GM18520 (cell line): ENCODE data around the gene GOLGA5.
"Not testable (repeated sequence)": the region's sequence is repeated elsewhere in the genome, so short reads cannot be mapped to it uniquely, and the experiment has no call there.

ENCODE experiments used
- ATAC-seq: cut with Tn5 transposase; IDR thresholded peaks from one replicate; pipeline ENCODE4 v1.9.1; 2021; ENCODE audit not compliant: unreplicated experiment

The GOLGA5 gene

GRCh38 chr14:92819680-92820535 lies 25.8 kb downstream of the GOLGA5 start:
- ATAC-seq = not testable (repeated sequence)

- not testable (repeated sequence) for ATAC-seq
These were observed 26.4 kb downstream of the GOLGA5 start for GRCh38 chr14:92820536-92820840.

DNA sequence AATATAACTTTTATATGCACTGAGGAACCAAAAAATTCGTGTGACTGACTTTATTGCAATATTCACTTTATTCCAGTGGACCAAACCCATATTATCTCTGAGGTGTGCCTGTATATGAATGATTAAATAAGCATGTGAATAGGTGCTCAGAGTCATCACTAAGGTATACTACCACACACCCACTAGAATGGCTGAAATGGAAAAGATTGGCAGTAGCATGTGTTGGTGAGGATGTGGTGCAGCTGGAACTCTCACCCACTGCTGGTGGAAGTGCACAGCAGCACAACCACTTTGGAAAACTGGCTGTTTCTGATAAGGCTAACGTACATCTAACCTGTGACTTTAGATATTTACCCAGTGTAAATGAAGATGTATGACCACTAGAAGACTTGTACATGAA lies 36.8 kb downstream of the GOLGA5 start:
- no peak for ATAC-seq

DNA sequence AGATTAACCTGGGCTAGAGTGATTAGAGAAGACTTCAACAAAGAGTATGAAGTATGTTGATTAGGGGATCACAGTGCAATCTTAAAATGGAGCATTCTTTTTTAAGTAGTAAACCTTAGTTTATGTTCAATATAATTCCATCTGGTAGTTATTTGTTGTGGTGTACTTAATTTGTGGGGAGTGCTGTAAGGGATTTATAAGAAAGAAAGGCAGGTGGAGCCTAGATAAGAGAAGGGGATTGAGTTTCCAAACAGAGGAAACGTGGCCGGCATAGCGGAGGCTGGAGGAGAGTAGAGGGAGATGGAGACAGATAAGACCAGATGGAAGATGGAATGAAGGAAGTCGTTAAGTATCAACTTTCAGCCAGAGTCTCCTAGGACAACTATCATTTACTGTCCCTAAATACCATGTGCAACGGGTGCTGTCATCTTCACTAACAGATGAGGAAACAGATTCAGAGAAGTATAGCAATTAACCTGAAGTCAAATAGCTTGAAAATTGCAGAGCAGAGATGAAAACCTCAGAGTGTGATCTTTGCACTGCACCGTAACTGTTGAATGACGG lies 38.1 kb downstream of the GOLGA5 start:
- ATAC-seq = no peak

- no peak for ATAC-seq
These were observed 47.8 kb downstream of the GOLGA5 start for GRCh38 chr14:92841930-92842329.

GRCh38 chr14:92844204-92844603 lies 50.1 kb downstream of the GOLGA5 start:
- ATAC-seq = peak; percentile 45

GRCh38 chr14:92846162-92846897 lies 52.2 kb downstream of the GOLGA5 start:
- ATAC-seq = peak; percentile 85

DNA sequence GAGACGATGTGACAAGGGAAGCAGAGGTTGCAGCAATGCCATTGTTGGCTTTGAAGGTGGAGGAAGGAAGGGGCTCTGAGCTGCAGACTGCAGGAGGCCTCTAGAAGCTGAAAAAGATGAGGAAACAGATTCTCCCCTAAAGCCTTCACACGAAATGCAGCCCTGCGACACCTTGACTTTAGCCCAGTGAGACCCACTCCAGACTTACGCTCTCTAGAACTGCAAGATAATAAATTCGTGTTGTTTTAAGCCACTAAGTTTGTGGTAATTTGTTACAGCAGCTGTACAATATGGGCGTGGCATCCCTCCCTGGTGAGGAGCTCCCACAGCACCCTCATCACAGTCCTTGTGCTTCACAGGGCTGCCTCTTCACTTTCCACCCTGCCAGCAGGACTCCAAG lies 53.2 kb downstream of the GOLGA5 start:
- no peak for ATAC-seq

DNA sequence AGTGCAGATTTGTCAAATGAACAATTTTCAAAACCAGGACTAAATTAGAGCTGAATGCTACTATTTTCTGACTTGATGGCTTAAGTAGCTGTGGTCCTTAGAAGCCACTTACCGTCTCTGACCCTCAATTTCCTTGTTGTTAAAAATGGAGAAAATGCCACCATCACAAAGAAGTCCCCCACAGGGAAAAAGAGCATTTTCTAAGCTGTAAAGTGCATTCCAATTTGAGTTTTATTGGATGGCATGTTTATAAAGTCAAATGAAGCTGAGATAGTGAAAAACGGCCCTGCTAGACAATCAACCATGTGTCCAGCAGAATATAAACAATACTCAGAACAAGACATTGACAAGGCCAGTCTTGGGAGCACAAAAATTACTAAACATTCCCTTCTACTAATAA lies 53.6 kb downstream of the GOLGA5 start:
- ATAC-seq = no peak

DNA sequence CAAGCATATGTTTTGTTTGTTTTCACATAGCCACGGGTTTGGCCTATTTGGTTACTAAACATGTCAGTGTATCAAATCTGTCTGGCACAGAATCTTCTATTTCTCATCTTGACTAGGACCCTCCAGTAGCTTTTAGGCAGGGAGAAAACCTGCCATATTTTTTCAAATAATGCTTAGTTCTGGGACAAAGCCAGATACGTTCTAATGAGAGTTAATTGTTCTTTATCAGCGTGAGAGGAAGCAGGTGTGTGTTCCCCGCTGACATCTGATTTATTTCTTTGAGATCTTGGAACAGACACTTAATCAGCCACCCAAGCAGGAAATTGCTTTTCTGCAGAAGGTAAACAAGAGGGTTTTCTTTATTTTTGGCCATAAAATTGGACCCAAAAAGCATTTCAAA lies 54.8 kb downstream of the GOLGA5 start:
- ATAC-seq = no peak

DNA sequence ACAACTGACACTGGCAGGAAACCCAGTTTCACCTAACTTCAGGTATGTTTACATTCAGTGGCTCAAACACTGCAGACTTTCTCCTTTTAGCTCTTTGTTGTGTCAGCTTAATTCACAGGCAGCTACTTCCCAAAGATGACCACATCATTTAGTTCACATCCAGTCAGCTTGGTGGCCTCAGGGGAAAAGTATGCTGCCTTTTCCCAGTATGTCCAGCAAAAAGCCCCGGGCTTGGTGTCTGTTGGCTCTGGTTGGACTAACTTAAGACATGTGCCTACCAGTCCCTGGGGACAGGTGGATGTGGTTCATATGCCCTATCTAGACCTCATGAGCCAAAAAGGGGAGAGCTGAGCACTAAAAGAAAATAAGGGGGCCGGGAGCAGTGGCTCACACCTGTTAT lies 56.4 kb downstream of the GOLGA5 start:
- no peak for ATAC-seq

DNA sequence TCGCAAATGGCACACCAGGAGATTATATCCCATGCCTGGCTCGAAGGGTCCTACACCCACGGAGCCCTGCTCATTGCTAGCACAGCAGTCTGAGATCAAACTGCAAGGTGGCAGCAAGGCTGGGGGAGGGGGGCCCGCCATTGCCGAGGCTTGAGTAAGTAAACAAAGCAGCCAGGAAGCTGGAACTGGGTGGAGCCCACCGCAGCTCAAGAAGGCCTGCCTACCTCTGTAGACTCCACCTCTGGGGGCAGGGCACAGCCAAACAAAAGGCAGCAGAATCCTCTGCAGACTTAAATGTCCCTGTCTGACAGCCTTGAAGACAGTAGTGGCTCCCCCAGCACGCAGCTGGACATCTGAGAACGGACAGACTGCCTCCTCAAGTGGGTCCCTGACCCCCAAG lies 59.0 kb downstream of the GOLGA5 start:
- ATAC-seq = not testable (repeated sequence)

- ATAC-seq = no peak
These were observed 66.1 kb downstream of the GOLGA5 start for GRCh38 chr14:92860049-92860840.

GRCh38 chr14:92861856-92862745 lies 68.0 kb downstream of the GOLGA5 start:
- ATAC-seq = no peak

DNA sequence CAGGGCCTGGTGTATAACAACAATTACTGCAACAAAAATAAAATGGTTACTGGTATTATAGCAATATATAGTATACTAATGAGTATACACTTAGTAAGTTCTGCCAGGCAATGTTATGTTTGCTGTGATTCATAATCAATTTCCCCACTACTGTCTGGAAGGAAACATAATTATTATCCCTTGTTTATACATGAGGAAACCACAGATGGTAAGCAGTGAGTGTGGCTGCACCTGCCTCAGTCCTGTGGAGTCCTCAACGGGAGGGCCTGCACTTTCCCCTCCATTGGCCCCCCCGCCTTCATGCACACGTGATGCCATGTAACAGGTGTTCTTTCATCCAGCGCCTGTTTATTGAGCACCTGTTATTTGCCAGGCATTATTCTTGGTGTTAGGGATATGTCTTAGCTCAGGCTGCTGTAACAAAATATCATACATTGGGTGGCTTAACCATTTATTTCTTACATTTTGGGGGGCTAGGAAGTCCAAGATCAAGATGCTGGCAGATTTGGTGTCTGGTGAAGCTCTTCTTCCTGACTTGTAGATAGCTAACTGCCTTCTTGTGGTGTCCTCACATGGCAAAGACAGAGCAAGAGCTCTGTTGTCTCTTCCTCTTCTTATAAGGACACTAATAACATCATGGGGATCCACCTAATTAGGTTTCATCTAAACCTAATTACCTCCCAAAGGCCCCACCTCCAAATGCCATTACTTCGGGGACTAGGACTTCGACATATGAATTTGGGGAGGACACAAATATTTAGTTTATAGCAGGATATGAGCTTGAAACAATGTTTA lies 69.4 kb downstream of the GOLGA5 start:
- ATAC-seq = no peak

DNA sequence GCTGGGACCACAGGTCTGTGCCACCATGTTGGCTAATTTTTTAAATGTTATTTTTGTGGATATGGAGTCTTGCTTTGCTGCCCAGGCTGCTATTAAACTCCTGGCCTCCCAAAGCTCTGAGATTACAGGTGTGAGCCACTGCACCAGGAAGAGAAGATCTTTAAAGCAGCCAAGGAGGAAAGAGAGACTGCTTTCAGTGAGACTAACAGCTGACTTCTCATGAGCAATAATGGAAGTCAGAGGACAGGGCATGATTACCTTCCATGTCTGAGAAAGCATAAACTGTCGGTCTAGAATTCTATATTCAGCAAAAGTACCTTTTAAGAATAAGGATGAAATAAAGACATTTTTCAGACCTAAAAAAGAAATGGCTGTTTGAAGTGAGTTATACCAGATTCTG lies 71.6 kb downstream of the GOLGA5 start:
- ATAC-seq = no peak

GRCh38 chr14:92866181-92866752 lies 72.2 kb downstream of the GOLGA5 start:
- no peak for ATAC-seq

DNA sequence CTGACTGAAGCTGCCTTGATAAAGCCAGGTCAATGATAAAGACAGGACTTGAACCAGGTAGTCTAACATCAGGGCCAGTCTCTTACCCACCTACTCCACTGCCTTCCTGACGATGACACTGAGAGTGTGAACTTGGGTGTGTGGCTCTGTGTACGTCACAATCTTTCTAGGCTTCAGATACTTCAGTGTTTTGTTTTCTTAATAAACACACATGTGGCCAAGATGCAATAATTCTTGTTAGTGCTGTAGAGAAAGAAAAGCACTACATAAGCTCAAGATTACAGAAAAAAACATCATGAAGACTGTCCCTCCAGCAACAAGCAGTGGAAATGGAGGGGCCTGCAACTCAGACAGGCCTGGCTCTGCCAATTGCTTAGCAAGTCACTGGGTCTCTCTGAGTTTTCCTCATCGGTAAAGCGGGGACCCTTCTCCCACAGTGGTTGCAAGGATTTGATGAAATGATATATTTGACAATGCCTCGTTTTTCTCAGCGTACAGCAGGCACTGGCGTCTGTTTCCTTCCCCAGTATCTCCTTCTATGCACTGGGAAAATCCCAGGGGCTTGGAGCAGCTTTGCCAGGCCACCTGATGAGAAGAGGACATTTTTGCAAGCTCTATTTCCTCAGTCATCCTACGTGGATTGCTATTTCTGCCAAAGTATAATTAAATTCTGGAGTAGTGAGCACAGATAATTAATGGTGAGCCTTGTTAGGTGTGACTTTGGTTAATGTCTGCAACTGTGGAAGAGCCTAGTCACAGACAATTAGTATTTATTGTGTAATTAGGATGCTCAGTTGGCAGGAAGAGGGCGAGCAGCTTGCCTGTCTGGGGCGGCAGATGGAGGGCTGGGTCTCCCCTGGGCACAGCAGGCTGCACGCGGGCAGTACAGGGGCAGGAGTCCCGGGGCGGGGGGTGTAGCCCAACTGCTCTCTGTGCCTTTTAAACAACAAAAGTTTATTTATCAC lies 73.1 kb downstream of the GOLGA5 start:
- ATAC-seq = no peak
